CD4-positive, alpha-beta T cell (primary cell): ENCODE measurements around the gene BANF1. TPM values are rescaled to one million over a fixed set of nuclear protein-coding genes. Genes with fewer than 3 reads are reported as not detected.

Experiments used
- ATAC-seq: fragments of 200-7000 bp; cut with Tn5 transposase; one replicate; pipeline ENCODE4 v1.10.0; 2022; ENCODE audit warnings: mild to moderate bottlenecking; ENCODE audit not compliant: poor library complexity
- CTCF ChIA-PET: fragments of 350-600 bp; sonication (Branson Sonifier 250); formaldehyde crosslinking; loops from one replicate; lab custom pipeline; 2021; ENCODE audit warnings: antibody characterized with exemption, inconsistent platforms; lab: Charles Lee
- POLR2A ChIA-PET: fragments of 350-600 bp; sonication (Branson Sonifier 250); formaldehyde crosslinking; loops from one replicate; lab custom pipeline; 2021; ENCODE audit warnings: antibody characterized with exemption, inconsistent platforms; lab: Charles Lee
- DNase-seq, 14 experiments: peaks; one replicate each; pipeline ENCODE4 v3.0.0-alpha.2; 2013 to 2020; ENCODE audit warnings: mixed read lengths in 2 of 14
- H3K27ac ChIP-seq, 2 donors: one replicate each; pipeline versions ENCODE4 v1.5.1 to v1.7.0; 2013; ENCODE audit warnings: low read length in 2 of 2, low read depth in 1 of 2, mild to moderate bottlenecking in 1 of 2
- H3K27me3 ChIP-seq, 2 experiments: 1 replicate in 1 of 2; 2 replicates in 1 of 2; pipeline versions ENCODE4 v1.6.1 to v1.7.0; 2013; ENCODE audit warnings: low read length in 2 of 2, control low read depth in 1 of 2, mild to moderate bottlenecking in 1 of 2, moderate library complexity in 1 of 2; ENCODE audit not compliant: insufficient read depth in 2 of 2, control insufficient read depth in 1 of 2
- H3K36me3 ChIP-seq: one replicate; pipeline ENCODE4 v1.6.1; 2013; ENCODE audit warnings: low read length, control low read depth; ENCODE audit not compliant: insufficient read depth
- H3K4me1 ChIP-seq: one replicate; pipeline ENCODE4 v1.6.1; 2013; ENCODE audit warnings: low read length, control low read depth; ENCODE audit not compliant: insufficient read depth
- H3K4me3 ChIP-seq: one replicate; pipeline ENCODE4 v1.5.1; 2013; ENCODE audit warnings: mild to moderate bottlenecking, low read length, moderate library complexity
- H3K9me3 ChIP-seq, 2 experiments: 1 replicate in 1 of 2; 2 replicates in 1 of 2; pipeline versions ENCODE4 v1.6.1 to v1.7.0; 2013; ENCODE audit warnings: low read length in 2 of 2, mild to moderate bottlenecking in 2 of 2, control low read depth in 1 of 2, moderate library complexity in 1 of 2; ENCODE audit not compliant: control insufficient read depth in 1 of 2, insufficient read depth in 1 of 2
- H3K27ac Mint-ChIP-seq: one replicate; pipeline ENCODE4 v1.8.0; 2020; ENCODE audit warnings: mixed read lengths
- H3K27me3 Mint-ChIP-seq: one replicate; pipeline ENCODE4 v1.8.0; 2021; ENCODE audit warnings: mixed read lengths
- H3K36me3 Mint-ChIP-seq: one replicate; pipeline ENCODE4 v1.8.0; 2021; ENCODE audit warnings: low read depth, mixed read lengths
- H3K4me1 Mint-ChIP-seq: one replicate; pipeline ENCODE4 v1.8.0; 2021; ENCODE audit warnings: low read depth, mixed read lengths
- H3K4me3 Mint-ChIP-seq: one replicate; pipeline ENCODE4 v1.8.0; 2020; ENCODE audit warnings: mild to moderate bottlenecking, mixed read lengths
- H3K9me3 Mint-ChIP-seq: one replicate; pipeline ENCODE4 v1.8.0; 2020; ENCODE audit warnings: mixed read lengths
- intact Hi-C, 2 experiments: fragments of 100-400 bp; cut with DNase I in 1 of 2; cut with micrococcal nuclease in 1 of 2; formaldehyde crosslinking; loops; one replicate each; pipeline versions ENCODE4 v1.15.1 to v1.9.0; 2023 to 2025; cut with DNase I, micrococcal nuclease
- total RNA-seq, 174 experiments: library from RNA in 2 of 174; stranded (reverse) in 2 of 174; gene quantifications; one replicate each; pipeline ENCODE4 v1.2.3 and lab custom pipeline; 2021 to 2026
- TF ChIP-seq, protein P1 (sequence below): fragments of 200-600 bp; IDR thresholded peaks from one replicate; pipeline ENCODE4 v1.8.0; 2022; ENCODE audit warnings: antibody characterized with exemption, mild to moderate bottlenecking

The BANF1 gene
- total RNA-seq, 2 experiments from 2014 or later: 21.3 to 22.3 TPM

- H3K9me3 ChIP-seq: no peaks in the 10 kb centered on the region
- H3K27me3 ChIP-seq: no peaks in the 10 kb centered on the region
- Mint-ChIP-seq H3K36me3 (peaks cover 19% of the 10 kb centered on the region), H3K4me3 (peak overlapping the region; percentile 15), H3K27me3 (no peaks in the 10 kb centered on the region), H3K4me1 (peaks cover 42% of the 10 kb centered on the region), H3K27ac (peak overlapping the region; percentile 92), H3K9me3 (no peaks in the 10 kb centered on the region)
- no peak overlapping the region for H3K27ac ChIP-seq
- ChIA-PET POLR2A (interaction anchor here (0.5 to 1.3 kb wide), 3 partner anchors 53 to 100 kb away, joined by 3 read pairs; partner anchors contain the start of gene CCDC85B), CTCF (interaction anchor here (0.9 kb wide), 1 partner anchor 74 kb away, joined by 3 read pairs; no protein-coding TSS in a partner anchor)
- ATAC-seq: no peak
- peaks cover 45% of the 10 kb centered on the region for H3K4me1 ChIP-seq
- no peak for DNase-seq
- intact Hi-C loops: no loop called here
- H3K4me3 ChIP-seq: no peak overlapping the region
- H3K36me3 ChIP-seq: no peaks in the 10 kb centered on the region
- TF ChIP-seq, protein P1, sequence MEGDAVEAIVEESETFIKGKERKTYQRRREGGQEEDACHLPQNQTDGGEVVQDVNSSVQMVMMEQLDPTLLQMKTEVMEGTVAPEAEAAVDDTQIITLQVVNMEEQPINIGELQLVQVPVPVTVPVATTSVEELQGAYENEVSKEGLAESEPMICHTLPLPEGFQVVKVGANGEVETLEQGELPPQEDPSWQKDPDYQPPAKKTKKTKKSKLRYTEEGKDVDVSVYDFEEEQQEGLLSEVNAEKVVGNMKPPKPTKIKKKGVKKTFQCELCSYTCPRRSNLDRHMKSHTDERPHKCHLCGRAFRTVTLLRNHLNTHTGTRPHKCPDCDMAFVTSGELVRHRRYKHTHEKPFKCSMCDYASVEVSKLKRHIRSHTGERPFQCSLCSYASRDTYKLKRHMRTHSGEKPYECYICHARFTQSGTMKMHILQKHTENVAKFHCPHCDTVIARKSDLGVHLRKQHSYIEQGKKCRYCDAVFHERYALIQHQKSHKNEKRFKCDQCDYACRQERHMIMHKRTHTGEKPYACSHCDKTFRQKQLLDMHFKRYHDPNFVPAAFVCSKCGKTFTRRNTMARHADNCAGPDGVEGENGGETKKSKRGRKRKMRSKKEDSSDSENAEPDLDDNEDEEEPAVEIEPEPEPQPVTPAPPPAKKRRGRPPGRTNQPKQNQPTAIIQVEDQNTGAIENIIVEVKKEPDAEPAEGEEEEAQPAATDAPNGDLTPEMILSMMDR: no peak
Measured at GRCh38 chr11:65958291-65958690, 44.0 kb upstream of the BANF1 start.

GRCh38 chr11:65958774-65959420 is 43.4 kb upstream of the BANF1 start:
- TF ChIP-seq, protein P1: no peak
- Histone ChIP-seq H3K4me3 (no peak overlapping the region), H3K27me3 (no peaks in the 10 kb centered on the region), H3K9me3 (no peaks in the 10 kb centered on the region), H3K27ac (no peak overlapping the region), H3K4me1 (peaks cover 51% of the 10 kb centered on the region), H3K36me3 (peaks cover 3% of the 10 kb centered on the region)
- POLR2A ChIA-PET: interaction anchor here (1.1 to 3.6 kb wide), 3 partner anchors 40 to 101 kb away, joined by 3 to 25 read pairs (median 3); partner anchors contain the start of genes C11orf68, CCDC85B and DRAP1
- ATAC-seq: no peak
- Mint-ChIP-seq H3K36me3 (peaks cover 25% of the 10 kb centered on the region), H3K4me1 (peaks cover 47% of the 10 kb centered on the region), H3K27me3 (no peaks in the 10 kb centered on the region), H3K27ac (peak overlapping the region; percentile 92), H3K9me3 (no peaks in the 10 kb centered on the region), H3K4me3 (no peak overlapping the region)
- intact Hi-C loops: no loop called here
- peak in 1 of 14 experiments; percentile 23 for DNase-seq
- CTCF ChIA-PET: no interaction called here

GRCh38 chr11:65960824-65961266 is 41.5 kb upstream of the BANF1 start:
- peak; percentile 4 for ATAC-seq
- CTCF ChIA-PET: interaction anchor here (1.1 to 2.1 kb wide), 2 partner anchors 73 to 76 kb away, joined by 3 to 9 read pairs; partner anchors contain the start of gene FIBP
- peaks cover 52% of the 10 kb centered on the region for H3K4me1 Mint-ChIP-seq

More at GRCh38 chr11:65960824-65961266, 41.5 kb upstream of the BANF1 start:
- Histone ChIP-seq H3K27ac (peak overlapping the region; percentile 93 to 95), H3K27me3 (no peaks in the 10 kb centered on the region), H3K36me3 (peaks cover 23% of the 10 kb centered on the region), H3K9me3 (no peaks in the 10 kb centered on the region), H3K4me3 (peak overlapping the region; percentile 92), H3K4me1 (peaks cover 56% of the 10 kb centered on the region)
- no peak for DNase-seq
- TF ChIP-seq, protein P1: no peak
- Mint-ChIP-seq H3K4me3 (peak overlapping the region; percentile 99), H3K27ac (peak overlapping the region; percentile 96), H3K36me3 (peaks cover 45% of the 10 kb centered on the region), H3K9me3 (no peaks in the 10 kb centered on the region), H3K27me3 (no peaks in the 10 kb centered on the region)
- POLR2A ChIA-PET: interaction anchor here (0.7 to 4.9 kb wide), 8 partner anchors 10 to 101 kb away, joined by 3 to 44 read pairs (median 6); partner anchors contain the start of genes C11orf68, CCDC85B, DRAP1 and FIBP
- intact Hi-C loops: loop anchor here (1.0 to 2.0 kb wide), 7 partner anchors 32 to 103 kb away; partner anchors contain the start of genes BANF1 (in 2 of the 2), C11orf68 (in 2 of the 2), DRAP1 (in 2 of the 2) and EIF1AD (in 2 of the 2)
